ENCODE results near the gene SIRT3.
A peak's percentile ranks its signal among the peaks of the same experiment; 100 is the strongest.

DNA sequence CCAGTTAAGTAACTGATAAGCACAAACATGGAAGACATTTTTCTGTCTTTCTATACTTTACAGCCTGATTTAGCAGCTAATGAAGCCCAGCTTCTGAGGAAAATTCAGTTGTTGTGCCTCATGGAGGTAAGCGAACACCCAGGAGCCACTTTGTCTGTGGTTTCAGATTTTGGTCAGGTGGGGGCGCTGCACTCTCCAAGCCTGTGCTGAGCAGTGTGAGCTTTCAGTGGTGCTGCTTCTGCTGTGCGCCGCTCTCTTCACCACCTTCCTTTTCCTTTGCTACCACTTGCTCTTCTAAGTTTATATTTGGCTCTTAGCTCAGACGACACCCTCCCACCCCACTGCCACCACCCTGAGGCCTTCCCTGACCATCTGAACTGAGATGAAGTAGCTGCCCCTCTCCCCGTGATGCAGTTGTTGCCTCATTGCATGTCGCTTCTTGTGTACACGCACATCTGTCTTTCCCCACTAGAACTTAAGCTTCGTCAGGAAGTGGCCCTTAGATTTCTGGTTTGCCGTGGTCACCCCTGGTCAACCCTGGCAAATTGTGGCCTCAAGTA is 14.7 kb upstream of the SIRT3 start:
- TF ChIP-seq, protein P1, sequence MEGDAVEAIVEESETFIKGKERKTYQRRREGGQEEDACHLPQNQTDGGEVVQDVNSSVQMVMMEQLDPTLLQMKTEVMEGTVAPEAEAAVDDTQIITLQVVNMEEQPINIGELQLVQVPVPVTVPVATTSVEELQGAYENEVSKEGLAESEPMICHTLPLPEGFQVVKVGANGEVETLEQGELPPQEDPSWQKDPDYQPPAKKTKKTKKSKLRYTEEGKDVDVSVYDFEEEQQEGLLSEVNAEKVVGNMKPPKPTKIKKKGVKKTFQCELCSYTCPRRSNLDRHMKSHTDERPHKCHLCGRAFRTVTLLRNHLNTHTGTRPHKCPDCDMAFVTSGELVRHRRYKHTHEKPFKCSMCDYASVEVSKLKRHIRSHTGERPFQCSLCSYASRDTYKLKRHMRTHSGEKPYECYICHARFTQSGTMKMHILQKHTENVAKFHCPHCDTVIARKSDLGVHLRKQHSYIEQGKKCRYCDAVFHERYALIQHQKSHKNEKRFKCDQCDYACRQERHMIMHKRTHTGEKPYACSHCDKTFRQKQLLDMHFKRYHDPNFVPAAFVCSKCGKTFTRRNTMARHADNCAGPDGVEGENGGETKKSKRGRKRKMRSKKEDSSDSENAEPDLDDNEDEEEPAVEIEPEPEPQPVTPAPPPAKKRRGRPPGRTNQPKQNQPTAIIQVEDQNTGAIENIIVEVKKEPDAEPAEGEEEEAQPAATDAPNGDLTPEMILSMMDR (IDR thresholded peaks at IDR 0.05), result peak; percentile 33 to 57 (median 40)
- no peak for TF ChIP-seq POLR2A (IDR thresholded peaks at IDR 0.05)
